ENCODE results near the gene PTPRH.

DNA sequence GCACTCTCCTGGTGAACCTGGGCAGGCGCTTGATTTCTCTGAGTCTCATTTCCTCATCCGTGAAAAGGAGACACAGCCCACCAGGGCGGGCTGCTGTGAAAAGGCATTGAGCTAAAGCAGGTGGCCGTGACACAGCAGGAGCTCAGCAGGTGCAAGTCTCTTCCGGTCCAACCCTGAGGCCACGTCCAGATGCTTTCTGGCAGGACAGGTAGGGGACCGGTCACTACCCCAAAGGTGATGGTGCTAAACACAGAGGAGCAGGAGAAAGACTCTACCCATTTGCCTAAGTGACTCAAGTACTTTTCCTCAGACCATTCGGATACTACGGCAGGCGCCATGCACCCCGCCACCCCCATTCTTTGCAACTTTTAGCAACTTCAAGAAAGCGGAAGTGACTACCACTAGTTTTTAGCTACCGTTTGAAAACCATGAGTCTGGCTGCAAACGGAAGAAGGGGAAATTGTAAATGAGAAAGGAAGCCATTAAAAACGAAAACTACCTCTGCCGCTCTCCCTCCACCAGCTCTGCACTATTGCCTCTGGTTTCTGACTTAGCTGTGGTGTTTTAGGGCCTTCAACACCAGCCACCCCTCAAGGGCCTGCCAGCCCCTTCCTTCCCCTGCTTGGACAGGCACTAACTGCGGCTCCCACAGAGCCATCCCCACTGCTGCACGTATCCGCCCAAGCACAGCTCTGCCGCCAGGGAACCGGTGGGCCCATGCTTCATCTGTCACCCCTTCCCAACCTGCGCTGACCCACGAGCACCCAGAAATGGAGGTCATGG lies 44.7 kb upstream of the PTPRH start:
- TF ChIP-seq EP300 (conservative IDR thresholded peaks at IDR 0.05; ENCODE audit: poor library complexity, severe bottlenecking) (no peak), CTCF (IDR thresholded peaks at IDR 0.05; ENCODE audit: poor library complexity, severe bottlenecking) (no peak), TAF1 (IDR thresholded peaks at IDR 0.05; ENCODE audit: low read depth) (no peak)

Measured in neural cell (in vitro differentiated cells).